ENCODE results near the gene CYP4V2.

The CYP4V2 gene

DNA sequence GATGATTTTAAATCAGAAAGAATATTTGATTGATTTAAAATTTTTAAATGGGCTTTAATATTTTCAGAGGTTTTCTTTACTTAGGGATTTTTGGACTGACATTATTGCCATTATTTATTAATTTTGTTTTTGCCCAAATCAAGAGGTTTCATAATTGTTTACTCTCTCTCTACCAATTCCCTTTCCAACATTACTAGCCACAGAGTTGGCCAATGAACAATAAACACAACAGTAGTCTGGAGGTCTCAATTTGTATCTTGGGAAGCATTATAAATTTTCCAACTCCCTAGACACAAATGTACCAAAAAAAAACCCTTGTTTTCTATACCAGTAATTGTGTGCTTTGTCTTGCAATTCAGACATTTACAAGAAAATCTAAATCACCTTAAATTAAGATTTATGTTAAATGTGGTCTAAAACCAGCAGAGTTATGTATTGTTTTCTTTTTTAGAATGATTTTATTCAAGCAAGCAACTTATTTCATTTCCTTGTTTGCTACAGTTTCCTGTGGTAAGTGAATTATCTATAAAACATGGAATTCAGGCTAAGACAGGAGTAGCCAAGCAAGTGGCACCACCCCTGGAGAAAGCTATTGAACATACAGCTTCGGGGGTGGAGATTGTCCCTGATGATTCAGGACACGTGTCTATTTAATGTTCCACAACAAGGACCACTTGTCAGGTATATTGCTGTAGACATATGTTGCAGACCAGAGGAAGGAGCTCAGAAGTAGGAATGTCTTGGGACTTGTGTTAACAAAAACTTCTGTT, 36.6 kb downstream of the CYP4V2 start:
- Histone ChIP-seq H3K23ac (ENCODE audit: low read depth, low read length, poor library complexity) (no peak overlapping the region), H3K4me2 (ENCODE audit: insufficient read depth, low read length, poor library complexity, severe bottlenecking) (no peak overlapping the region), H3K4me3 (ENCODE audit: low read length in 2 of 2) (no peak overlapping the region), H2BK12ac (ENCODE audit: low read length) (no peak overlapping the region), H3K4ac (ENCODE audit: low read length) (no peak overlapping the region), H3K9ac (ENCODE audit: low read depth, low read length, poor library complexity) (no peak overlapping the region), H4K8ac (ENCODE audit: low read depth, low read length) (no peak overlapping the region), H2BK15ac (ENCODE audit: low read length) (no peak overlapping the region), H2BK5ac (ENCODE audit: low read length) (no peak overlapping the region), H2AFZ (ENCODE audit: low read length) (no peak overlapping the region), H3K36me3 (replicated peaks in 1 of 2; ENCODE audit: control insufficient read depth in 2 of 2, insufficient read depth in 2 of 2, low read length in 2 of 2) (peaks cover 0 to 2% of the 10 kb centered on the region in 2 donors), H3K27ac (replicated peaks; ENCODE audit: low read length) (no peak overlapping the region), H3K14ac (ENCODE audit: low read length) (no peak overlapping the region), H3K4me1 (ENCODE audit: control insufficient read depth in 2 of 2, insufficient read depth in 1 of 2, low read depth in 1 of 2, low read length in 2 of 2) (no peaks in the 10 kb centered on the region), H3K9me3 (replicated peaks in 1 of 2; ENCODE audit: control insufficient read depth in 2 of 2, insufficient read depth in 1 of 2, low read depth in 1 of 2, low read length in 2 of 2) (peaks cover 4 to 10% of the 10 kb centered on the region in 2 donors), H3K27me3 (ENCODE audit: control insufficient read depth in 3 of 3, insufficient read depth in 3 of 3, low read depth in 1 of 3, low read length in 3 of 3) (peaks cover 0 to 4% (median 0%) of the 10 kb centered on the region in 3 experiments), H2AK5ac (ENCODE audit: low read depth, low read length) (no peak overlapping the region), H2BK120ac (ENCODE audit: low read depth, low read length) (no peak overlapping the region), H4K91ac (ENCODE audit: low read depth, low read length, poor library complexity) (no peak overlapping the region), H3K79me1 (ENCODE audit: low read depth, low read length) (no peaks in the 10 kb centered on the region), H3K18ac (ENCODE audit: low read length) (no peak overlapping the region)
- no CpG with 5 or more reads among the region's 2 CpGs for WGBS, 2 donors (ENCODE audit: extremely low coverage in 2 of 2, insufficient read length in 2 of 2, insufficient replicate concordance in 1 of 2)
- DNase-seq (ENCODE audit: low spot score), result no peak

DNA sequence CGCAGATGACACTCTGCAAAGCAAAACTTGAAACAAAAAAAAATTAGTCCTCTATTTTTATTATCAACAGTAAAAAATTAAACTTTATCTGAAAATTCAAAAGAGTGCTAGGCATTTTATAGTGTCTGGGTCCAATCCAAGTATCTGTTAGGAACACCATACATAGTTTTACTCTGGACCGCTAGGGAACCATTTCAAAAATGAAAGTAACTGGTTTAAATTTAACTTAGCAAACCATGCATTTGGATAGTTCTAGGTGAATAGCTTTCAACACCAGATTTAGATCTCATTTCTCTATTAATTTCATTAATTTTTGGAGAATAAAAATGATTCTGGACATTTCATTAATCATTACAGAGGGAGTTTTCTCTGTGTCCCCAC, 37.1 kb downstream of the CYP4V2 start:
- Histone ChIP-seq H2BK15ac (ENCODE audit: low read length) (no peak overlapping the region), H3K4me1 (ENCODE audit: control insufficient read depth in 2 of 2, insufficient read depth in 1 of 2, low read depth in 1 of 2, low read length in 2 of 2) (no peaks in the 10 kb centered on the region), H2AFZ (ENCODE audit: low read length) (no peak overlapping the region), H3K4ac (ENCODE audit: low read length) (no peak overlapping the region), H3K27ac (replicated peaks; ENCODE audit: low read length) (no peak overlapping the region), H3K36me3 (replicated peaks in 1 of 2; ENCODE audit: control insufficient read depth in 2 of 2, insufficient read depth in 2 of 2, low read length in 2 of 2) (peaks cover 0 to 2% of the 10 kb centered on the region in 2 donors), H2AK5ac (ENCODE audit: low read depth, low read length) (no peak overlapping the region), H4K91ac (ENCODE audit: low read depth, low read length, poor library complexity) (no peak overlapping the region), H3K9me3 (replicated peaks in 1 of 2; ENCODE audit: control insufficient read depth in 2 of 2, insufficient read depth in 1 of 2, low read depth in 1 of 2, low read length in 2 of 2) (peaks cover 4 to 10% of the 10 kb centered on the region in 2 donors), H3K27me3 (ENCODE audit: control insufficient read depth in 3 of 3, insufficient read depth in 3 of 3, low read depth in 1 of 3, low read length in 3 of 3) (peaks cover 0 to 4% (median 0%) of the 10 kb centered on the region in 3 experiments), H3K4me3 (ENCODE audit: low read length in 2 of 2) (no peak overlapping the region), H2BK12ac (ENCODE audit: low read length) (no peak overlapping the region), H3K14ac (ENCODE audit: low read length) (no peak overlapping the region), H4K8ac (ENCODE audit: low read depth, low read length) (no peak overlapping the region), H3K18ac (ENCODE audit: low read length) (no peak overlapping the region), H2BK5ac (ENCODE audit: low read length) (no peak overlapping the region), H2BK120ac (ENCODE audit: low read depth, low read length) (no peak overlapping the region), H3K23ac (ENCODE audit: low read depth, low read length, poor library complexity) (no peak overlapping the region), H3K4me2 (ENCODE audit: insufficient read depth, low read length, poor library complexity, severe bottlenecking) (no peak overlapping the region), H3K79me1 (ENCODE audit: low read depth, low read length) (no peaks in the 10 kb centered on the region), H3K9ac (ENCODE audit: low read depth, low read length, poor library complexity) (no peak overlapping the region)
- no CpG with 5 or more reads among the region's 2 CpGs for WGBS, 2 donors (ENCODE audit: extremely low coverage in 2 of 2, insufficient read length in 2 of 2, insufficient replicate concordance in 1 of 2)
- DNase-seq (ENCODE audit: low spot score), result no peak

DNA sequence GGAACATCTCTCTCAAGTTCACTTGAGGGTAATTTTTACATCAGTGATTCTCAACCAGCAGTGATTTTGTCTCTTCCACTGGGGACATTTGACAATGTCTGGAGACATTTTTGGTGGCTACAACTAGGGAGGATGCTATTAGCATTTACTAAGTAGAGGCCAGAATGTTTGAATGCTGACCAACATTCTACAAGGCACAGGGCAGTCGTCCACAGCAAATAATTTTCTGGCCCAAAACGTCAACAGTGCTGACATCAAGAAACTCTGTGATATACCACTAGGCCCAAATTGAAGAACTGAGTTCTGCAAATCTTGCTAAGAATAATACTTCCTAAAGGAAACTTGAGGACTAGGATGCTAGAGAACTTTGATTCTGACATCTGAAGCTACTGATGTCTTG, 43.0 kb downstream of the CYP4V2 start:
- Histone ChIP-seq H2BK5ac (ENCODE audit: low read length) (no peak overlapping the region), H3K9ac (ENCODE audit: low read depth, low read length, poor library complexity) (no peak overlapping the region), H2BK120ac (ENCODE audit: low read depth, low read length) (no peak overlapping the region), H3K4ac (ENCODE audit: low read length) (no peak overlapping the region), H3K27ac (replicated peaks; ENCODE audit: low read length) (no peak overlapping the region), H2AK5ac (ENCODE audit: low read depth, low read length) (no peak overlapping the region), H3K4me3 (ENCODE audit: low read length in 2 of 2) (no peak overlapping the region), H3K4me2 (ENCODE audit: insufficient read depth, low read length, poor library complexity, severe bottlenecking) (no peak overlapping the region), H3K36me3 (replicated peaks in 1 of 2; ENCODE audit: control insufficient read depth in 2 of 2, insufficient read depth in 2 of 2, low read length in 2 of 2) (no peaks in the 10 kb centered on the region), H3K18ac (ENCODE audit: low read length) (no peak overlapping the region), H3K4me1 (ENCODE audit: control insufficient read depth in 2 of 2, insufficient read depth in 1 of 2, low read depth in 1 of 2, low read length in 2 of 2) (no peaks in the 10 kb centered on the region), H3K9me3 (replicated peaks in 1 of 2; ENCODE audit: control insufficient read depth in 2 of 2, insufficient read depth in 1 of 2, low read depth in 1 of 2, low read length in 2 of 2) (no peaks in the 10 kb centered on the region), H3K23ac (ENCODE audit: low read depth, low read length, poor library complexity) (no peak overlapping the region), H4K8ac (ENCODE audit: low read depth, low read length) (no peak overlapping the region), H2BK15ac (ENCODE audit: low read length) (no peak overlapping the region), H3K27me3 (ENCODE audit: control insufficient read depth in 3 of 3, insufficient read depth in 3 of 3, low read depth in 1 of 3, low read length in 3 of 3) (peaks cover 0 to 4% (median 0%) of the 10 kb centered on the region in 3 experiments), H3K79me1 (ENCODE audit: low read depth, low read length) (no peaks in the 10 kb centered on the region), H3K14ac (ENCODE audit: low read length) (no peak overlapping the region), H4K91ac (ENCODE audit: low read depth, low read length, poor library complexity) (no peak overlapping the region), H2BK12ac (ENCODE audit: low read length) (no peak overlapping the region), H2AFZ (ENCODE audit: low read length) (no peak overlapping the region)
- no CpG with 5 or more reads among the region's 2 CpGs for WGBS, 2 donors (ENCODE audit: extremely low coverage in 2 of 2, insufficient read length in 2 of 2, insufficient replicate concordance in 1 of 2)
- no peak for DNase-seq (ENCODE audit: low spot score)

DNA sequence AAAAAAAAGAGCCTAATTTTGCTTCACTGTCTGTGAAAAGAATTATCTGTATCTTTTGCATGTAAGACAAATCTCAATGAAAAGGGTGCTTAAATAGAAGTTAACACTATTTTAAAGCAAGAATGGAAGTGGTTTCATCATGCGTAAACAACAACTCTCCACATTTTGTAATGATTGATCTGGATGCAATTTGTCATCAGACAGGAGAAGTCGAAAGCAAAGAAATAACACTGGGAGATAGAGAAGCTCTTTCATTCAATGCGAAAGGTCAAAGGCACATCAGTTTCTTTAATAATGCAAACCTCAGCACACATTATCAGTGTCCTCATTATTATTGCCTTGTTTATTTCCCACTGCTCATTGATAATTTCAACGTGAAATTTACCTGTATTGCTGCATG, 44.8 kb downstream of the CYP4V2 start:
- H3K36me3 ChIP-seq (replicated peaks in 1 of 2; ENCODE audit: control insufficient read depth in 2 of 2, insufficient read depth in 2 of 2, low read length in 2 of 2), result no peaks in the 10 kb centered on the region
- no peaks in the 10 kb centered on the region for H3K79me1 ChIP-seq (ENCODE audit: low read depth, low read length)
- no peak overlapping the region for H4K91ac ChIP-seq (ENCODE audit: low read depth, low read length, poor library complexity)
- no peak overlapping the region for H3K4ac ChIP-seq (ENCODE audit: low read length)
- WGBS, 2 donors (ENCODE audit: extremely low coverage in 2 of 2, insufficient read length in 2 of 2, insufficient replicate concordance in 1 of 2), result no CpG with 5 or more reads among the region's 4 CpGs
- no peak overlapping the region for H3K23ac ChIP-seq (ENCODE audit: low read depth, low read length, poor library complexity)
- H3K27me3 ChIP-seq (ENCODE audit: control insufficient read depth in 3 of 3, insufficient read depth in 3 of 3, low read depth in 1 of 3, low read length in 3 of 3), result no peaks in the 10 kb centered on the region
- no peak overlapping the region for H2AK5ac ChIP-seq (ENCODE audit: low read depth, low read length)
- no peak overlapping the region for H2BK12ac ChIP-seq (ENCODE audit: low read length)
- no peak overlapping the region for H3K4me2 ChIP-seq (ENCODE audit: insufficient read depth, low read length, poor library complexity, severe bottlenecking)
- H4K8ac ChIP-seq (ENCODE audit: low read depth, low read length), result no peak overlapping the region
- H2BK120ac ChIP-seq (ENCODE audit: low read depth, low read length), result no peak overlapping the region
- no peak overlapping the region for H3K18ac ChIP-seq (ENCODE audit: low read length)
- no peak for DNase-seq (ENCODE audit: low spot score)
- H3K9ac ChIP-seq (ENCODE audit: low read depth, low read length, poor library complexity), result no peak overlapping the region
- H2BK15ac ChIP-seq (ENCODE audit: low read length), result no peak overlapping the region
- no peaks in the 10 kb centered on the region for H3K4me1 ChIP-seq (ENCODE audit: control insufficient read depth in 2 of 2, insufficient read depth in 1 of 2, low read depth in 1 of 2, low read length in 2 of 2)
- no peak overlapping the region for H3K14ac ChIP-seq (ENCODE audit: low read length)
- H3K27ac ChIP-seq (replicated peaks; ENCODE audit: low read length), result no peak overlapping the region
- H3K4me3 ChIP-seq (ENCODE audit: low read length in 2 of 2), result no peak overlapping the region
- H2BK5ac ChIP-seq (ENCODE audit: low read length), result no peak overlapping the region
- no peaks in the 10 kb centered on the region for H3K9me3 ChIP-seq (replicated peaks in 1 of 2; ENCODE audit: control insufficient read depth in 2 of 2, insufficient read depth in 1 of 2, low read depth in 1 of 2, low read length in 2 of 2)
- no peak overlapping the region for H2AFZ ChIP-seq (ENCODE audit: low read length)

Measured in neuronal stem cell (in vitro differentiated cells).